ENCODE results near the gene SUSD6.

GRCh38 chr14:69705706-69706105 is 94.3 kb downstream of the SUSD6 start:
- TF ChIP-seq CTCF (IDR thresholded peaks at IDR 0.05 in 4 of 5, conservative IDR thresholded peaks at IDR 0.05 in 1 of 5) (no peak), POLR2A (IDR thresholded peaks at IDR 0.05) (no peak)
